Stimulated activated CD4-positive, alpha-beta T cell treated with anti-CD3 and anti-CD28 coated beads, Interleukin-12 subunit alpha, Interleukin-12 subunit beta, amount 100 ng/mL, for 48 hours (primary cell): ENCODE data around the gene NATD1.

Experiments
- DNase-seq, 3 donors: peaks; one replicate each; pipeline ENCODE4 v3.0.0-alpha.2; 2020; ENCODE audit warnings: low read depth in 2 of 3, low spot score in 1 of 3

Gene NATD1

GRCh38 chr17:21275579-21276263 lies 22.5 kb upstream of the NATD1 start:
- peak; percentile 80 to 97 (median 96) for DNase-seq

GRCh38 chr17:21275047-21275578 lies 21.9 kb upstream of the NATD1 start:
- no peak for DNase-seq

- DNase-seq, result no peak
Measured at GRCh38 chr17:21272881-21273792, 19.9 kb upstream of the NATD1 start.

GRCh38 chr17:21272250-21272649 lies 19.0 kb upstream of the NATD1 start:
- no peak for DNase-seq

- DNase-seq, result no peak
Measured at GRCh38 chr17:21271454-21272183, 18.4 kb upstream of the NATD1 start.

- DNase-seq, result no peak
Measured at GRCh38 chr17:21269394-21269793, 16.2 kb upstream of the NATD1 start.

- DNase-seq, result no peak
Measured at GRCh38 chr17:21268596-21269188, 15.5 kb upstream of the NATD1 start.

GRCh38 chr17:21263376-21263775 lies 10.2 kb upstream of the NATD1 start:
- no peak for DNase-seq

GRCh38 chr17:21262259-21262993 lies 9.2 kb upstream of the NATD1 start:
- no peak for DNase-seq

- DNase-seq, result no peak
Measured at GRCh38 chr17:21258593-21258992, 5.4 kb upstream of the NATD1 start.

- DNase-seq, result no peak
Measured at GRCh38 chr17:21253646-21254441, 634 bp upstream of the NATD1 start.

GRCh38 chr17:21252289-21252795 lies 868 bp downstream of the NATD1 start:
- DNase-seq, result no peak

GRCh38 chr17:21251337-21252010 lies 1.7 kb downstream of the NATD1 start:
- no peak for DNase-seq

GRCh38 chr17:21250854-21251253 lies 2.4 kb downstream of the NATD1 start:
- no peak for DNase-seq

- no peak for DNase-seq
Measured at GRCh38 chr17:21249920-21250703, 3.1 kb downstream of the NATD1 start.

GRCh38 chr17:21249086-21249795 lies 4.0 kb downstream of the NATD1 start:
- DNase-seq, result no peak

- DNase-seq, result no peak
Measured at GRCh38 chr17:21248500-21248899, 4.7 kb downstream of the NATD1 start.
